Endothelial cell of umbilical vein (primary cell): ENCODE data around the gene DPH7. TPM values are rescaled to one million over a fixed set of nuclear protein-coding genes. Genes with fewer than 3 reads are reported as not detected.
A peak's percentile ranks its signal among the peaks of the same experiment; 100 is the strongest.

Experiments
- BruUV-seq: library from RNA; stranded (reverse); fragments of 400-500 nt; replicated peaks from 2 replicates; lab custom pipeline; 2021; lab: Mats Ljungman, UMichigan
- CTCF ChIA-PET: fragments of 300-600, 350-600 bp; sonication (Branson Sonifier 250); formaldehyde crosslinking; loops from one replicate; lab custom pipeline; 2021; ENCODE audit warnings: antibody characterized with exemption, inconsistent platforms; lab: Charles Lee
- POLR2A ChIA-PET: fragments of 300-600, 350-600 bp; sonication (Branson Sonifier 250); formaldehyde crosslinking; loops from one replicate; lab custom pipeline; 2021; ENCODE audit warnings: antibody characterized with exemption, inconsistent platforms; lab: Charles Lee
- DNase-seq: peaks from one replicate; pipeline ENCODE4 v3.0.0-alpha.2; 2011; ENCODE audit warnings: low read depth, low spot score
- FAIRE-seq: peaks from 2 replicates; lab custom pipeline; 2011; peaks lifted over from hg19 to GRCh38; lab: Jason Lieb, UNC
- H2AFZ ChIP-seq: 2 replicates; pipeline ENCODE4 v1.6.0; 2012; ENCODE audit warnings: low read depth, low read length, control low read depth, inconsistent platforms
- H3K27ac ChIP-seq: 2 replicates; pipeline ENCODE4 v1.5.1; 2011; ENCODE audit warnings: low read depth, mild to moderate bottlenecking, control low read depth, low read length, moderate library complexity; ENCODE audit not compliant: insufficient read depth
- H3K27me3 ChIP-seq, 2 experiments: 2 replicates each; pipeline versions ENCODE4 v1.6.0 to v1.6.1; 2011; ENCODE audit warnings: low read length in 2 of 2, mixed read lengths in 1 of 2; ENCODE audit not compliant: control insufficient read depth in 2 of 2, insufficient read depth in 2 of 2
- H3K36me3 ChIP-seq, 2 experiments: 2 replicates in 1 of 2; 3 replicates in 1 of 2; pipeline ENCODE4 v1.5.1; 2011; ENCODE audit warnings: low read length in 2 of 2, mild to moderate bottlenecking in 1 of 2, moderate library complexity in 1 of 2; ENCODE audit not compliant: control insufficient read depth in 2 of 2, insufficient read depth in 2 of 2; ENCODE audit errors: extremely low read depth in 1 of 2
- H3K4me1 ChIP-seq: 3 replicates; pipeline ENCODE4 v1.5.1; 2011; ENCODE audit warnings: mild to moderate bottlenecking, low read length; ENCODE audit not compliant: control insufficient read depth, insufficient read depth; ENCODE audit errors: extremely low read depth
- H3K4me2 ChIP-seq: 2 replicates; pipeline ENCODE4 v1.6.1; 2011; ENCODE audit warnings: low read length, control low read depth, mixed read lengths; ENCODE audit not compliant: insufficient read depth
- H3K4me3 ChIP-seq, 3 experiments: fragments of 200-600 bp in 1 of 3; sonication (generic), shearing (Covaris generic) in 1 of 3; replicated peaks in 1 of 3; 2 replicates each; pipeline ENCODE4 v1.5.1; 2011 to 2016; ENCODE audit warnings: control low read depth in 3 of 3, low read length in 3 of 3, mild to moderate bottlenecking in 2 of 3, inconsistent platforms in 1 of 3, low read depth in 1 of 3, moderate library complexity in 1 of 3; ENCODE audit not compliant: insufficient read depth in 1 of 3
- H3K79me2 ChIP-seq: 2 replicates; pipeline ENCODE4 v1.6.0; 2012; ENCODE audit warnings: low read length, inconsistent platforms; ENCODE audit not compliant: control insufficient read depth, insufficient read depth
- H3K9ac ChIP-seq: replicated peaks from 2 replicates; pipeline ENCODE3; 2011; ENCODE audit warnings: low read length, control low read depth; ENCODE audit not compliant: insufficient read depth; ENCODE audit errors: extremely low read depth
- H3K9me1 ChIP-seq: replicated peaks from 3 replicates; pipeline ENCODE4 v1.6.0; 2011; ENCODE audit warnings: mild to moderate bottlenecking, low read length; ENCODE audit not compliant: control insufficient read depth, insufficient read depth; ENCODE audit errors: extremely low read depth
- H3K9me3 ChIP-seq: replicated peaks from 2 replicates; pipeline ENCODE4 v1.5.1; 2012; ENCODE audit warnings: low read length, inconsistent platforms; ENCODE audit not compliant: control insufficient read depth, insufficient read depth
- H4K20me1 ChIP-seq: replicated peaks from 2 replicates; pipeline ENCODE3; 2011; ENCODE audit warnings: mild to moderate bottlenecking, low read length; ENCODE audit not compliant: control insufficient read depth, insufficient read depth; ENCODE audit errors: extremely low read depth
- CTCF ChIP-seq, 2 donors: IDR thresholded peaks; 1 replicate in 1 of 2; 2 replicates in 1 of 2; pipeline ENCODE4 v1.5.1; 2011; ENCODE audit warnings: low read length in 2 of 2, mild to moderate bottlenecking in 2 of 2, moderate library complexity in 2 of 2, control low read depth in 1 of 2, inconsistent platforms in 1 of 2, low read depth in 1 of 2; ENCODE audit not compliant: insufficient read depth in 1 of 2; ENCODE audit errors: extremely low read depth in 1 of 2
- EZH2 ChIP-seq: IDR thresholded peaks from 2 replicates; pipeline ENCODE4 v1.6.1; 2012; ENCODE audit warnings: borderline replicate concordance, low read depth, mild to moderate bottlenecking, moderate library complexity, low read length, inconsistent platforms; ENCODE audit not compliant: severe bottlenecking
- FOS ChIP-seq: IDR thresholded peaks from 2 replicates; pipeline ENCODE4 v1.6.1; 2011; ENCODE audit warnings: mild to moderate bottlenecking, low read length, moderate library complexity, borderline replicate concordance; ENCODE audit not compliant: insufficient read depth
- GATA2 ChIP-seq: IDR thresholded peaks from 2 replicates; pipeline ENCODE4 v1.7.0; 2011; ENCODE audit warnings: low read depth, mild to moderate bottlenecking, moderate library complexity, mixed read lengths, low read length; ENCODE audit not compliant: insufficient read length, insufficient read depth
- JUN ChIP-seq: IDR thresholded peaks from 2 replicates; pipeline ENCODE4 v1.6.1; 2011; ENCODE audit warnings: borderline replicate concordance, low read depth; ENCODE audit not compliant: insufficient read length, insufficient read depth
- MAX ChIP-seq: IDR thresholded peaks from 2 replicates; pipeline ENCODE4 v1.6.1; 2011; ENCODE audit not compliant: insufficient read depth, insufficient read length
- MYC ChIP-seq: IDR thresholded peaks from one replicate; pipeline ENCODE4 v1.6.1; 2011; ENCODE audit warnings: mild to moderate bottlenecking, low read depth, low read length
- POLR2A ChIP-seq: IDR thresholded peaks from 2 replicates; pipeline ENCODE4 v1.6.1; 2012; ENCODE audit warnings: low read depth, mild to moderate bottlenecking, control low read depth, low read length
- dilution Hi-C: fragments of 300-500 bp; cut with MboI; formaldehyde crosslinking; loops from one replicate; pipeline ENCODE4 v1.15.0; 2019; ENCODE audit warnings: low sequenced_read_pairs; ENCODE audit not compliant: extremely low pct_ligation_motif_present
- intact Hi-C: fragments of 100-400 bp; cut with micrococcal nuclease; formaldehyde crosslinking; loops from one replicate; pipeline ENCODE4 v1.10.0; 2022
- polyA plus RNA-seq, 4 experiments: library from polyadenylated mRNA; depleted of rRNA in 3 of 4; stranded (reverse) in 3 of 4; unstranded in 1 of 4; fragments of >200 nt; gene quantifications; 2 replicates each; pipeline versions ENCODE4 v1.2.1 to v1.2.3, GENCODE V29; 2011 to 2012; ENCODE audit warnings: missing spikeins in 1 of 4
- total RNA-seq: library from RNA; stranded (reverse); gene quantifications from 2 replicates; pipeline ENCODE4 v1.2.3, GENCODE V29; 2021

Gene DPH7
- total and polyA plus RNA-seq, 2 donors (not counting 3 experiments of a cell fraction or from before 2014, with no cell fraction given) = 41.8 to 43.2 TPM

DNA sequence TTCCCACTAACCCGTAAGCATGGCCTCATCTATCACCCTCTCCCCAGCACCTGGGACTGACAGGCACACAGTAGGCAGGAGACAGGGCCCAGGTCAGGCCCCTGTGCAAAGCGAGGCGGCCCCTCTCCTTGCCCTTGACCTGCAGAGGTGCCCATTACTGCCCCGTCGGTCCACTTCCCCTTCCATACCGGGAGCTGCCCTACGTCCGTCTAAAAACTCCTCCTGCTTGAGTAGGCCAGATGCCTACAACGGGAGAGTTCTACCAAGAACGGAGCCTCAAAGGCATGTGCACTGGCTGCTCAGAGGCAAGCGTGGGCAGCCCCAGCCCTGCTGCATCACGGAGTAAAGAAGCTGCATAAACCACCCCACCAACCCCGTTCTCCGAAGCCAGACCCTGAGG is 4.6 kb upstream of the DPH7 start:
- Histone ChIP-seq H3K27me3 (no peaks in the 10 kb centered on the region), H3K36me3 (peaks cover 12 to 45% of the 10 kb centered on the region in 2 experiments), H3K9me1 (no peaks in the 10 kb centered on the region), H3K9me3 (no peaks in the 10 kb centered on the region), H2AFZ (no peak overlapping the region), H3K9ac (no peak overlapping the region), H3K4me3 (no peak overlapping the region), H3K79me2 (peaks cover 5% of the 10 kb centered on the region), H3K4me1 (peaks cover 3% of the 10 kb centered on the region), H4K20me1 (no peaks in the 10 kb centered on the region), H3K4me2 (no peak overlapping the region), H3K27ac (no peak overlapping the region)
- ChIA-PET POLR2A (no interaction called here), CTCF (no interaction called here)
- DNase-seq (no peak), FAIRE-seq (no peak)
- intact Hi-C loops (no loop called here), dilution Hi-C loops (no loop called here)
- TF ChIP-seq JUN (no peak), GATA2 (no peak), EZH2 (no peak), FOS (no peak)
- no TSS peak for BruUV-seq

- no peak overlapping the region for H3K27ac ChIP-seq
- H3K4me2 ChIP-seq = no peak overlapping the region
- H3K9me1 ChIP-seq = no peaks in the 10 kb centered on the region
- FAIRE-seq (no peak), DNase-seq (no peak)
- H3K4me3 ChIP-seq = no peak overlapping the region
- no peaks in the 10 kb centered on the region for H3K27me3 ChIP-seq
- intact Hi-C loops = no loop called here
- peaks cover 11% of the 10 kb centered on the region for H3K79me2 ChIP-seq
- H3K4me1 ChIP-seq = peaks cover 9% of the 10 kb centered on the region
- TF ChIP-seq CTCF (IDR thresholded peaks at IDR 0.05; ENCODE audit: extremely low read depth in 1 of 2, insufficient read depth in 1 of 2, low read depth in 1 of 2, low read length in 2 of 2) (peak; percentile 21 to 27), FOS (no peak), MAX (no peak), POLR2A (no peak), MYC (no peak), EZH2 (no peak)
- POLR2A ChIA-PET = no interaction called here
- H3K9ac ChIP-seq = no peak overlapping the region
- H3K36me3 ChIP-seq = peaks cover 6 to 36% of the 10 kb centered on the region in 2 experiments
- no peak overlapping the region for H2AFZ ChIP-seq
- dilution Hi-C loops = no loop called here
- H3K9me3 ChIP-seq = no peaks in the 10 kb centered on the region
- no peaks in the 10 kb centered on the region for H4K20me1 ChIP-seq
- no TSS peak for BruUV-seq
- CTCF ChIA-PET = interaction anchor here (1.0 to 1.4 kb wide), 3 partner anchors 21 to 113 kb away, joined by 3 to 5 read pairs (median 4); no protein-coding TSS in a partner anchor
Measured at GRCh38 chr9:137582286-137582860, 3.6 kb upstream of the DPH7 start.
